Body of pancreas (tissue), 4 donors: Measurements from ENCODE around the gene TMEM235. TPM values are rescaled to one million over a fixed set of nuclear protein-coding genes. Genes with fewer than 3 reads are reported as not detected.

ENCODE experiments used
- ATAC-seq: fragments of 150-250 bp; one replicate; pipeline ENCODE4 v1.9.1; 2016
- DNase-seq, 4 donors: peaks; one replicate each; pipeline ENCODE4 v3.0.0-alpha.2; 2019
- H3K27ac ChIP-seq, 4 donors: fragments of 200-600 bp; sonication (generic); 1 replicate in 3 of 4; 2 replicates in 1 of 4; pipeline versions ENCODE4 v1.5.1 to v1.6.1; 2016 to 2019; ENCODE audit warnings: mild to moderate bottlenecking in 1 of 4, mixed read lengths in 1 of 4, moderate library complexity in 1 of 4
- H3K27me3 ChIP-seq, 2 donors: fragments of 200-600 bp; sonication (generic); one replicate each; pipeline ENCODE4 v1.6.0; 2016; ENCODE audit warnings: mild to moderate bottlenecking in 1 of 2
- H3K36me3 ChIP-seq, 2 donors: fragments of 200-600 bp; sonication (generic); replicated peaks in 1 of 2; 2 replicates each; pipeline ENCODE4 v1.5.1; 2016; ENCODE audit warnings: low read depth in 2 of 2; ENCODE audit not compliant: insufficient read depth in 1 of 2
- H3K4me1 ChIP-seq: fragments of 200-600 bp; sonication (generic); one replicate; pipeline ENCODE4 v1.6.0; 2016
- H3K4me3 ChIP-seq, 2 donors: fragments of 200-600 bp; sonication (generic); 1 replicate in 1 of 2; 2 replicates in 1 of 2; pipeline ENCODE4 v1.5.1; 2016 to 2019
- H3K9me3 ChIP-seq, 3 donors: fragments of 200-600 bp; sonication (generic); 1 replicate in 2 of 3; 2 replicates in 1 of 3; pipeline ENCODE4 v1.5.1; 2016
- POLR2A ChIP-seq, 3 donors: fragments of 450-650 bp; IDR thresholded peaks; one replicate each; pipeline ENCODE4 v1.6.1; 2016; ENCODE audit warnings: antibody characterized with exemption in 3 of 3, mild to moderate bottlenecking in 2 of 3
- WGBS, 2 donors: methylation state at CpG; one replicate each; pipeline ENCODE4 v1.1.5; 2017; 5-methylcytosine and 5-hydroxymethylcytosine counted together
- intact Hi-C: fragments of 100-400 bp; cut with DNase I; formaldehyde crosslinking; loops from one replicate; pipeline ENCODE4 v1.15.1; 2023
- total RNA-seq, 2 donors: library from RNA; depleted of rRNA; stranded (reverse); fragments of >200 nt; gene quantifications; one replicate each; pipeline ENCODE4 v1.1.0, GENCODE V29; 2016
- TF ChIP-seq, protein P1 (sequence below), 7 experiments: fragments of 450-650 bp in 4 of 7; fragments of 200-600 bp in 3 of 7; sonication (generic) in 3 of 7; IDR thresholded peaks; one replicate each; pipeline ENCODE4 v1.5.1; 2016 to 2019; ENCODE audit warnings: antibody characterized with exemption in 7 of 7

Gene TMEM235
- total RNA-seq, 2 donors from 2014 or later: not detected

DNA sequence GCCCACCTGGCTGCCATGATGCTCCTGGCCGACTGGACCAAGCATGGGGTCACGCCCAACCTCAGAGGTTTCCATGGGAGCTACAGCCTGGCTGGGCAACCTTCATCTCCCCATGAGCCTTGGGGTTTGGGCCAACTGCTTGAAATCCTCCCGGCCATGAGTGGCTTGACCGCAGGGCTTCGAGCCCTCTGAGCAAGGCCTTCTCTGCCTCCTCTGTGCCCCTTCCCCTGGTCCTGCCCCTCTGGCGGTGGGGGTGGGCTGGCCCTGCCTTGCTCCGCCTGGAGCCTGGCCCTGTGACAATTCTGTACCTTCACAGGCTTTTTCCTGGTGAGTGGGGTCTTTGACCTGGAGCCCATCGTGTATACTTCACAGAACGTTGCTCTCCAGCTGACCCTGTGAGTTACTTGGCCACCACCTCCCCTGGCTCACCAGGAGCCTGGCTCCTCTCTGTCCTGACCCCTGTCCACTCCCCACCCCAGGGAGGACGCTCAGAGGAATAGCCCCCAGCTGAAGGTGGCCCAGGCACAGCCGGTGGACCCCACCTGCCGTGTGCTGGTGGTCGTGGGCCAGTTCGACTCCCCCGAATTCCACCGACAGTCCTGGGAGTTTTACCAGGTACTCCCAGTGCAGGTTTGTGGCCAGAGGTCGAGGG, 26.2 kb upstream of the TMEM235 start:
- Histone ChIP-seq H3K9me3 (no peaks in the 10 kb centered on the region), H3K27ac (no peak overlapping the region), H3K36me3 (peaks cover 0 to 10% of the 10 kb centered on the region in 2 donors), H3K27me3 (no peaks in the 10 kb centered on the region), H3K4me3 (no peak overlapping the region), H3K4me1 (peaks cover 4% of the 10 kb centered on the region)
- ATAC-seq: no peak
- intact Hi-C loops: no loop called here
- DNase-seq: no peak
- TF ChIP-seq, protein P1, sequence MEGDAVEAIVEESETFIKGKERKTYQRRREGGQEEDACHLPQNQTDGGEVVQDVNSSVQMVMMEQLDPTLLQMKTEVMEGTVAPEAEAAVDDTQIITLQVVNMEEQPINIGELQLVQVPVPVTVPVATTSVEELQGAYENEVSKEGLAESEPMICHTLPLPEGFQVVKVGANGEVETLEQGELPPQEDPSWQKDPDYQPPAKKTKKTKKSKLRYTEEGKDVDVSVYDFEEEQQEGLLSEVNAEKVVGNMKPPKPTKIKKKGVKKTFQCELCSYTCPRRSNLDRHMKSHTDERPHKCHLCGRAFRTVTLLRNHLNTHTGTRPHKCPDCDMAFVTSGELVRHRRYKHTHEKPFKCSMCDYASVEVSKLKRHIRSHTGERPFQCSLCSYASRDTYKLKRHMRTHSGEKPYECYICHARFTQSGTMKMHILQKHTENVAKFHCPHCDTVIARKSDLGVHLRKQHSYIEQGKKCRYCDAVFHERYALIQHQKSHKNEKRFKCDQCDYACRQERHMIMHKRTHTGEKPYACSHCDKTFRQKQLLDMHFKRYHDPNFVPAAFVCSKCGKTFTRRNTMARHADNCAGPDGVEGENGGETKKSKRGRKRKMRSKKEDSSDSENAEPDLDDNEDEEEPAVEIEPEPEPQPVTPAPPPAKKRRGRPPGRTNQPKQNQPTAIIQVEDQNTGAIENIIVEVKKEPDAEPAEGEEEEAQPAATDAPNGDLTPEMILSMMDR (IDR thresholded peaks at IDR 0.05): no peak
- no peak for TF ChIP-seq POLR2A (IDR thresholded peaks at IDR 0.05)
- 88 to 94% methylated on average over 9 to 17 of the region's 17 CpGs for WGBS, 2 donors

DNA sequence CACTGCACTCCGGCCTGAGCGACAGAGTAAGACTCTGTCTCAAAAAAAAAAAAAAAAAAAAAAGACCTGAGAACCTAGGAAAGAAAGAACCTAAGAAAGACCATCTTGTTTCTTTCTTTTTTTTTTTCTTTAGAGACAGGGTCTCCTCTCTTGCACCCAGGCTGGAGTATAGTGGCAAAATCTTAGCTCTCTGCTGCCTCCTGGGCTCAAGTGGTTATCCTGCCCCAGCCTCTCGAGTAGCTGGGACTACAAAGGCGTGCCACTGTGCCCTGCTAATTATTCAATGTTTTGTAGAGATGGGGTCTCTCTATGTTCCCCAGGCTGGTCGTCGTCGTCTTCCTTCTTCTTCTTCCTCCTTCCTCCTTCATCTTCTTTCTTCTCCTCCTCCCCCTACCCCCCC, 25.1 kb upstream of the TMEM235 start:
- intact Hi-C loops: no loop called here
- no peak overlapping the region for H3K4me3 ChIP-seq
- no peak for ATAC-seq
- no peak overlapping the region for H3K27ac ChIP-seq
- H3K4me1 ChIP-seq: no peaks in the 10 kb centered on the region
- 84% methylated on average over 7 of the region's 7 CpGs for WGBS, 2 donors
- H3K36me3 ChIP-seq: peaks cover 0 to 10% of the 10 kb centered on the region in 2 donors
- no peaks in the 10 kb centered on the region for H3K27me3 ChIP-seq
- H3K9me3 ChIP-seq: no peaks in the 10 kb centered on the region
- no peak for DNase-seq
- TF ChIP-seq, protein P1 (IDR thresholded peaks at IDR 0.05): no peak
- no peak for TF ChIP-seq POLR2A (IDR thresholded peaks at IDR 0.05)

DNA sequence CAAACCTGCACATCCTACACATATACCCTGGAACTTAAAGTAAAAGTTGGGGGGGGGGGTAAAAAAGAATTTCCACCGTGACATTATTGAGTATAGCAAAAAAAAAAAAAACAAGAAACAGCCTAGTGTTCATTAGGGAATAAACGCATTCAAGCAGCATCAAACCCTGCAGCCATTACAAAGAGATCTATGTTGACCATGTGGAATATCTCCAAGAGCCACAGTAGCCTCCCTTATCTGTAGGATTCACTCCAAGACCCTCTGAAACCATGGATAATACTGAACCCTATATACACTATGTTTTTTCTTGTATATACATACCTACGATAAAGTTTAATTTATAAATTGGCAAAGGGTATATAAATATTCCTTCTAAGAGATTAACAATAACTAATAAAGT, 22.9 kb upstream of the TMEM235 start:
- ATAC-seq: no peak
- intact Hi-C loops: no loop called here
- no peaks in the 10 kb centered on the region for H3K4me1 ChIP-seq
- no peaks in the 10 kb centered on the region for H3K27me3 ChIP-seq
- no peak for DNase-seq
- peaks cover 0 to 8% of the 10 kb centered on the region in 2 donors for H3K36me3 ChIP-seq
- 64 to 68% methylated on average over 3 of the region's 3 CpGs for WGBS, 2 donors
- no peak overlapping the region for H3K27ac ChIP-seq
- TF ChIP-seq, protein P1 (IDR thresholded peaks at IDR 0.05): no peak
- no peak for TF ChIP-seq POLR2A (IDR thresholded peaks at IDR 0.05)
- no peak overlapping the region for H3K4me3 ChIP-seq
- no peaks in the 10 kb centered on the region for H3K9me3 ChIP-seq

DNA sequence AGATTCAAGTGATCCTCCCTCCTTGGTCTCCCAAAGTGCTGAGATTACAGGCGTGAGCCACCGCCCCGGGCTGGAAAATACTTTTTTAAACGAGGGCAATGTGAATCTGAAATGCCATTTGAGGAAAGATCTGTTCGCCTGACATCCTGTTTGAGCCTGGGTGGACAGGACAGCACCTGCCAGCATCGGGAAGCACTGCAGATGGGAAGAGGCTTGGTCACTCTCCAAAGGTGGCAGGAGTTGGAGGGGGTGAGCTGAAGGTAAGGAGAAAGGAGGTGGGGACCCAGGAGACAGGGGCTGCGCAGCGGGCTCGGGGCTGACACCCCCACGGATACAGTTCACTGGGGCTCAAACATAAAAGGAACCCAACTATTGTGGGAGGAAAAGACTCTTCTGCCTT, 21.3 kb upstream of the TMEM235 start:
- DNase-seq: no peak
- H3K27me3 ChIP-seq: no peaks in the 10 kb centered on the region
- H3K27ac ChIP-seq: no peak overlapping the region
- peaks cover 9% of the 10 kb centered on the region for H3K4me1 ChIP-seq
- H3K9me3 ChIP-seq: no peaks in the 10 kb centered on the region
- no peak overlapping the region for H3K4me3 ChIP-seq
- no peak for TF ChIP-seq POLR2A (IDR thresholded peaks at IDR 0.05)
- TF ChIP-seq, protein P1 (IDR thresholded peaks at IDR 0.05): no peak
- peaks cover 0 to under 1% of the 10 kb centered on the region in 2 donors for H3K36me3 ChIP-seq
- intact Hi-C loops: no loop called here
- 69 to 75% methylated on average over 10 of the region's 10 CpGs for WGBS, 2 donors
- no peak for ATAC-seq

DNA sequence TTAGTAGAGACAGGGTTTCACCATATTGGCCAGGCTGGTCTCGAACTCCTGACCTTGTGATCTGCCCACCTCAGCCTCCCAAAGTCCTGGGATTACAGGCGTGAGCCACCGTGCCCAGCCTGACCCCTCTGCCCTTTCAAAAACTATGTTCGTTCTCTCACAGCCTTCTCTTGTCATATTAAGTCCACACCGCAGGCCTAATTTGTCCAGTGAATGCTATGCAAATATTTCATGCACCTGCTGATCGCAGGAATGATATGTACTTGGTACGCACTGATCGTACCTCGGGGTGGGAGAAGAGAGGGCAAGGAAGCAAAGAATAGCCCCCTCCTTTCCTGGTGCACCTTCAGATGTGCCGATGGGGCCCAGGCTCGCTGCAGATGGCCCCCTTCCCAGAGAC, 20.4 kb upstream of the TMEM235 start:
- ATAC-seq (no peak), DNase-seq (no peak)
- no peak overlapping the region for H3K4me3 ChIP-seq
- H3K27ac ChIP-seq: no peak overlapping the region
- no peaks in the 10 kb centered on the region for H3K9me3 ChIP-seq
- TF ChIP-seq POLR2A (IDR thresholded peaks at IDR 0.05): no peak
- TF ChIP-seq, protein P1 (IDR thresholded peaks at IDR 0.05): no peak
- H3K36me3 ChIP-seq: no peaks in the 10 kb centered on the region
- WGBS, 2 donors: 55 to 57% methylated on average over 11 of the region's 11 CpGs
- H3K27me3 ChIP-seq: no peaks in the 10 kb centered on the region
- peaks cover 9% of the 10 kb centered on the region for H3K4me1 ChIP-seq
- intact Hi-C loops: no loop called here
